Panc1 (cell line): Measurements from ENCODE around the gene IRF2.

Experiments
- CTCF ChIP-seq: fragments of 450-650 bp; IDR thresholded peaks from 2 replicates; pipeline ENCODE4 v1.5.1; 2017; ENCODE audit warnings: mild to moderate bottlenecking
- POLR2AphosphoS5 ChIP-seq: IDR thresholded peaks from 2 replicates; pipeline ENCODE4 v1.6.1; 2012; ENCODE audit warnings: mild to moderate bottlenecking, low read depth, low read length, moderate library complexity
- REST ChIP-seq, 2 experiments: IDR thresholded peaks; 2 replicates each; pipeline ENCODE4 v1.6.1; 2011 to 2012; ENCODE audit warnings: low read depth in 2 of 2, control low read depth in 1 of 2, low read length in 1 of 2, mild to moderate bottlenecking in 1 of 2, moderate library complexity in 1 of 2; ENCODE audit not compliant: insufficient read depth in 1 of 2
- SIN3A ChIP-seq: IDR thresholded peaks from 2 replicates; pipeline ENCODE4 v1.6.1; 2012; ENCODE audit warnings: low read depth, mild to moderate bottlenecking, low read length, moderate library complexity, borderline replicate concordance; ENCODE audit not compliant: insufficient read depth
- TCF7L2 ChIP-seq: IDR thresholded peaks from 2 replicates; pipeline ENCODE4 v1.6.1; 2011; ENCODE audit warnings: mild to moderate bottlenecking, low read depth, low read length, inconsistent platforms

DNA sequence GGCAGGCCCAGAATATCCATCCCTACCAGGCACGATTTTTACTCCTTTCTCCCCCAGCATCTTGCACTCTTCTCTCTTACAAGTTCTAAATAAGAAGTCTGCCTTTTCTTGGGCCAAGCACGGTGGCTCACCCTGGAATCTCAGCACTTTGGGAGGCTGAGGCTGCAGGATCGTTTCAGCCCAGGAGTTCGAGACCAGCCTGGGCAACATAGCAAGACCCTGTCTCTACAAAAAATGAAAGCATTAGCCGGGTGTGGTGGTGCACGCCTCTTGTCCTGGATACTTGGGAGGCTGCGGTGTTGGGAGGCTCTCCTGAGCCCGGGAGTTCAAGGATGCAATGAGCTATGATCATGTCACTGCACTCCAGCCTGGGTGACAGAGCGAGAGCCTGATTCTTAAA lies 64.8 kb downstream of the IRF2 start:
- TF ChIP-seq CTCF (no peak), POLR2AphosphoS5 (no peak), SIN3A (no peak), TCF7L2 (no peak), REST (IDR thresholded peaks at IDR 0.05; ENCODE audit: insufficient read depth in 1 of 2, low read depth in 2 of 2, low read length in 1 of 2) (no peak)
